Hepatocyte (in vitro differentiated cells): ENCODE measurements around the gene TMEM131L. TPM values are rescaled to one million over a fixed set of nuclear protein-coding genes. Genes with fewer than 3 reads are reported as not detected.
"Not testable (repeated sequence)": the region's sequence is repeated elsewhere in the genome, so short reads cannot be mapped to it uniquely, and the experiment has no call there.

Experiments used
- DNase-seq: peaks from one replicate; pipeline ENCODE4 v3.0.0-alpha.2; 2016; ENCODE audit warnings: low spot score
- H2AFZ ChIP-seq: fragments of 200-600 bp; sonication (generic); 2 replicates; pipeline ENCODE4 v1.6.0; 2016; ENCODE audit warnings: antibody characterized with exemption, mild to moderate bottlenecking
- H3K27ac ChIP-seq: fragments of 200-600 bp; sonication (generic); 2 replicates; pipeline ENCODE4 v1.5.1; 2016; ENCODE audit warnings: mild to moderate bottlenecking
- H3K27me3 ChIP-seq: fragments of 200-600 bp; sonication (generic); 2 replicates; pipeline ENCODE4 v1.6.1; 2016
- H3K36me3 ChIP-seq: fragments of 200-600 bp; sonication (generic); replicated peaks from 2 replicates; pipeline ENCODE4 v1.5.1; 2016; ENCODE audit warnings: low read depth; ENCODE audit not compliant: insufficient read depth
- H3K4me1 ChIP-seq: fragments of 200-600 bp; sonication (generic); 2 replicates; pipeline ENCODE4 v1.5.1; 2016; ENCODE audit warnings: mild to moderate bottlenecking, moderate library complexity; ENCODE audit not compliant: insufficient read depth
- H3K4me2 ChIP-seq: fragments of 200-600 bp; sonication (generic); 2 replicates; pipeline ENCODE4 v1.6.0; 2016
- H3K4me3 ChIP-seq: fragments of 200-600 bp; sonication (generic); 2 replicates; pipeline ENCODE4 v1.5.1; 2016; ENCODE audit warnings: mild to moderate bottlenecking
- H3K79me2 ChIP-seq: fragments of 200-600 bp; sonication (generic); 2 replicates; pipeline ENCODE4 v1.6.0; 2017; ENCODE audit warnings: mild to moderate bottlenecking
- H3K9me2 ChIP-seq: fragments of 200-600 bp; sonication (generic); replicated peaks from 2 replicates; pipeline ENCODE4 v1.6.0; 2017; ENCODE audit warnings: mild to moderate bottlenecking; ENCODE audit not compliant: insufficient read depth
- H3K9me3 ChIP-seq: fragments of 200-600 bp; sonication (generic); 2 replicates; pipeline ENCODE4 v1.5.1; 2016; ENCODE audit warnings: low read depth, mild to moderate bottlenecking
- H4K20me1 ChIP-seq: fragments of 200-600 bp; sonication (generic); 2 replicates; pipeline ENCODE4 v1.6.0; 2016; ENCODE audit warnings: mild to moderate bottlenecking; ENCODE audit not compliant: insufficient read depth, poor library complexity, severe bottlenecking
- EZH2 ChIP-seq: fragments of 200-600 bp; sonication (generic); IDR thresholded peaks from 2 replicates; pipeline ENCODE4 v1.6.1; 2016; ENCODE audit warnings: antibody characterized with exemption, mild to moderate bottlenecking, borderline replicate concordance
- EZH2phosphoT487 ChIP-seq: fragments of 200-600 bp; sonication (generic); IDR thresholded peaks from one replicate; pipeline ENCODE4 v1.6.1; 2018; ENCODE audit warnings: antibody characterized with exemption, mild to moderate bottlenecking, low read depth, moderate library complexity; ENCODE audit not compliant: unreplicated experiment, severe bottlenecking
- WGBS: methylation state at CpG from one replicate; pipeline ENCODE4 v1.1.6; 2016; ENCODE audit warnings: low lambda C conversion rate; ENCODE audit errors: missing lambda C conversion rate; 5-methylcytosine and 5-hydroxymethylcytosine counted together
- polyA plus RNA-seq: library from polyadenylated mRNA; unstranded; fragments of >200 nt; fragmentation: Nextera tagmentation; extraction: Ambion mirVana; gene quantifications from 2 replicates; pipeline ENCODE4 v1.2.1, GENCODE V29; 2016
- total RNA-seq: library from RNA; depleted of rRNA; stranded (reverse); fragments of >200 nt; gene quantifications from 2 replicates; pipeline ENCODE4 v1.2.3, GENCODE V29; 2014
- TF ChIP-seq, protein P1 (sequence below): fragments of 200-600 bp; sonication (generic); IDR thresholded peaks from 2 replicates; pipeline ENCODE4 v1.5.1; 2016; ENCODE audit warnings: antibody characterized with exemption, mild to moderate bottlenecking; ENCODE audit not compliant: poor library complexity

The TMEM131L gene
- total and polyA plus RNA-seq, 2 experiments from 2014 or later = 6.3 to 10.5 TPM

DNA sequence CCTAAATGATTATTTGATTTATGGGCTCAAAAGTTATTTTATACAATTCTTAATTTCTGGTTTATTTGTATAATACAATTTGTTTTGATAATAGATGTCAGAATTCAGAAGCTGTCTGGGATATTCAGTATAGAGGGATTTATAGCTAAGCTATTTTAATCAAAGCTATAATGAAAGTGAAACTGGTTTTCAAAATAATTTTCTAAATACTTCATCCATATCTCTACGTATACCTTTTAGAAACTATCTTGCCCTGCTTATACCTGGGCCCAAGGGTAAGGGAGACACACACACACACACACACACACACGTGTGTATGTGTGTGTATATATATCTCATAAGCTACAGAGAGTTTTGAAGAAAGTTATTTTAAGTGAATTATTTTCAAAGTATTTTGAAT lies 2.9 kb downstream of the TMEM131L start:
- H3K79me2 ChIP-seq = peaks cover 36% of the 10 kb centered on the region
- H2AFZ ChIP-seq = no peak overlapping the region
- no peaks in the 10 kb centered on the region for H3K9me3 ChIP-seq
- H3K36me3 ChIP-seq = no peaks in the 10 kb centered on the region
- WGBS = 87% methylated on average over 2 of the region's 2 CpGs
- H4K20me1 ChIP-seq = no peaks in the 10 kb centered on the region
- H3K4me3 ChIP-seq = no peak overlapping the region
- TF ChIP-seq, protein P1, sequence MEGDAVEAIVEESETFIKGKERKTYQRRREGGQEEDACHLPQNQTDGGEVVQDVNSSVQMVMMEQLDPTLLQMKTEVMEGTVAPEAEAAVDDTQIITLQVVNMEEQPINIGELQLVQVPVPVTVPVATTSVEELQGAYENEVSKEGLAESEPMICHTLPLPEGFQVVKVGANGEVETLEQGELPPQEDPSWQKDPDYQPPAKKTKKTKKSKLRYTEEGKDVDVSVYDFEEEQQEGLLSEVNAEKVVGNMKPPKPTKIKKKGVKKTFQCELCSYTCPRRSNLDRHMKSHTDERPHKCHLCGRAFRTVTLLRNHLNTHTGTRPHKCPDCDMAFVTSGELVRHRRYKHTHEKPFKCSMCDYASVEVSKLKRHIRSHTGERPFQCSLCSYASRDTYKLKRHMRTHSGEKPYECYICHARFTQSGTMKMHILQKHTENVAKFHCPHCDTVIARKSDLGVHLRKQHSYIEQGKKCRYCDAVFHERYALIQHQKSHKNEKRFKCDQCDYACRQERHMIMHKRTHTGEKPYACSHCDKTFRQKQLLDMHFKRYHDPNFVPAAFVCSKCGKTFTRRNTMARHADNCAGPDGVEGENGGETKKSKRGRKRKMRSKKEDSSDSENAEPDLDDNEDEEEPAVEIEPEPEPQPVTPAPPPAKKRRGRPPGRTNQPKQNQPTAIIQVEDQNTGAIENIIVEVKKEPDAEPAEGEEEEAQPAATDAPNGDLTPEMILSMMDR = no peak
- TF ChIP-seq EZH2phosphoT487 = no peak
- TF ChIP-seq EZH2 = no peak
- H3K4me2 ChIP-seq = peak overlapping the region; percentile 99
- no peak for DNase-seq
- H3K27me3 ChIP-seq = peaks cover 3% of the 10 kb centered on the region
- no peaks in the 10 kb centered on the region for H3K4me1 ChIP-seq
- no peaks in the 10 kb centered on the region for H3K9me2 ChIP-seq
- H3K27ac ChIP-seq = no peak overlapping the region

DNA sequence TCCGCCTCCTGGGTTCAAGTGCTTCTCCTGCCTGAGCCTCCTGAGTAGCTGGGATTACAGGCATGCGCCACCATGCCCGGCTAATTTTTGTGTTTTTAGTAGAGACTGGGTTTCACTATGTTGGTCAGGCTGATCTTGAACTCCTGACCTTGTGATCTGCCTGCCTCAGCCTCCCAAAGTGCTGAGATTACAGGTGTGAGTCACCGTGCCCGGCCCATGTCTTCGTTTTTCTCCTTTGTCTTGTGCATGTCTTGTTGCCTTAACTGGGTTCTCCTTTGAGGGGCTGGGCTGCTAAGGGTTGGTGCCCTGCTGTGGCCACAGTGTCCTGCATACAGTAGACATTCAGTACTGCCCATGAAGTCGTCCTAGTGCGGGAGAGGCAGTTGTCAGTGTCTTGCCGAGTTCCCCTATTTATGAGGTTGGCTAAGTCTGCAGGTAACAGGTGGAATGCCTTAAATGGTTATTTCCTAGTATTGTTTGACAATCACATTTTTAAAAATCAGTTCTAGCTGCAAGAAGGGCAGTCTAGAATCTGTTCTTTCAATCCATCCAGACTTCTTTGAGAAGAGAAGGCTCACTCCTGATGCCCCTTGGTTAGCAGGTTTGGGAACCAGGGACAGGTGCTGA lies 5.0 kb downstream of the TMEM131L start:
- H3K27ac ChIP-seq, DNase-seq, H3K9me2 ChIP-seq, H3K9me3 ChIP-seq, H3K36me3 ChIP-seq, H3K4me1 ChIP-seq, H3K4me2 ChIP-seq, H4K20me1 ChIP-seq, H3K4me3 ChIP-seq, H2AFZ ChIP-seq, H3K27me3 ChIP-seq: not testable (repeated sequence)
- peaks cover 36% of the 10 kb centered on the region for H3K79me2 ChIP-seq
- WGBS = 88% methylated on average over 9 of the region's 9 CpGs

GRCh38 chr4:153471698-153472093 lies 5.5 kb downstream of the TMEM131L start:
- Histone ChIP-seq H3K4me3 (no peak overlapping the region), H3K4me1 (no peaks in the 10 kb centered on the region), H3K4me2 (no peak overlapping the region), H3K9me2 (no peaks in the 10 kb centered on the region), H3K79me2 (peaks cover 36% of the 10 kb centered on the region), H4K20me1 (no peaks in the 10 kb centered on the region), H3K27me3 (no peaks in the 10 kb centered on the region), H3K9me3 (no peaks in the 10 kb centered on the region), H3K27ac (no peak overlapping the region), H3K36me3 (no peaks in the 10 kb centered on the region), H2AFZ (no peak overlapping the region)
- no peak for DNase-seq
- WGBS = 94% methylated on average over 5 of the region's 5 CpGs
- TF ChIP-seq, protein P1 = no peak
- TF ChIP-seq EZH2phosphoT487 = no peak
- no peak for TF ChIP-seq EZH2

DNA sequence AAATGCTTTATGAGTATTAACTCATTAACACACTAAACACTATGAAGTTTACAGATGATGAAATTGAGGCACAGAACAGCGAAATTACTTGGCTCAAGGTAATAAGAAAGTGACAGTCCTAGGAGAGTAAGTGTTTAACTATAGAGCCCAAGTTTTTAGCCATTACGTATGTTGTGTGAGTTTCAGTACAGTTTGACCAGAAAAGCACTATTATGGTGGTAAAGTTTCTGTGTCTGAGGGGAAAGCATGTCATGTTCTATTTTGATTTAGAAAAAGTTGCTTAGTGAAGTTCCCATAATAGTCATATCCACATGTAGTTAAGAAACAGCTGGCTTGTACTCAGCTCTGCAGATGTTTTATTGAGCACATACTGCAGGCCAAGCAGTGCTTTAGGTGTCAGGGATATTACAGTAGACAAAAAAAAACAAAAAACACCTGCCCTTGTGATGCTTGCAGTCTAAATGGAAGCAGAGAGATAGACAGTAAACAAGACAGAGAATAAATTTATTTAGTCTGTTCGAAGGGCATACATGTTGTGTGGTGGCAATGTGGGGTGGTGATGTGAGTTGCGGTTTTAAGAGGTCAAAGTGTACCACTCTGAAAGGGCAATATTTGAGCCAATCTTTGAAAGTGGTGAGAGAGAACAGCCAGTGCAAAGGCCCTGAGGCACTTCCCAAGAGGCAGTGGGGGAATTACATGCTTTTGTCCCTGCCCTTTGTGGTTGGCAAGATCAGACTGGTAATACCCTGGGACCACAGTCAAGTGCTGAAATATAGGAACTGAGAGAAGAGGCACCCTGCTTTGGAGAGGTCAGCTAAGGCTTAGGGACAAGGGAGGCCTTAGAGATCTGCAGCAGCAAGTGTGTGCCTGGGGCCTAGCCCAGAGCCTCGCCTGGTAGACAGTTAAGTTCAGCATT lies 6.2 kb downstream of the TMEM131L start:
- Histone ChIP-seq H3K4me2 (no peak overlapping the region), H3K9me3 (no peaks in the 10 kb centered on the region), H3K27ac (no peak overlapping the region), H4K20me1 (no peaks in the 10 kb centered on the region), H3K4me1 (no peaks in the 10 kb centered on the region), H3K4me3 (no peak overlapping the region), H3K27me3 (no peaks in the 10 kb centered on the region), H3K79me2 (peaks cover 36% of the 10 kb centered on the region), H3K36me3 (no peaks in the 10 kb centered on the region), H2AFZ (no peak overlapping the region), H3K9me2 (no peaks in the 10 kb centered on the region)
- TF ChIP-seq EZH2 (no peak), EZH2phosphoT487 (no peak)
- TF ChIP-seq, protein P1 = no peak
- WGBS = 96% methylated on average over 5 of the region's 5 CpGs
- DNase-seq = no peak
